Upper lobe of left lung (tissue), 6 donors: Measurements from ENCODE around the gene PRDM16. TPM values are rescaled to one million over a fixed set of nuclear protein-coding genes. Genes with fewer than 3 reads are reported as not detected.

ENCODE experiments used
- ATAC-seq, 2 donors: fragments of 200-7000 bp; cut with Tn5 transposase; one replicate each; pipeline ENCODE4 v1.9.1; 2022; ENCODE audit warnings: mild to moderate bottlenecking in 2 of 2, moderate library complexity in 2 of 2; ENCODE audit not compliant: low FRiP score in 2 of 2
- DNase-seq, 2 donors: peaks; one replicate each; pipeline ENCODE4 v3.0.0-alpha.2; 2019 to 2020
- H3K27ac ChIP-seq, 4 donors: fragments of 200-600 bp; sonication (generic); one replicate each; pipeline ENCODE4 v1.5.1; 2016 to 2019
- H3K27me3 ChIP-seq, 4 donors: fragments of 200-600 bp; sonication (generic); one replicate each; pipeline ENCODE4 v1.5.1; 2017 to 2019
- H3K36me3 ChIP-seq, 4 donors: fragments of 200-600 bp; sonication (generic); one replicate each; pipeline ENCODE4 v1.5.1; 2016 to 2019
- H3K4me1 ChIP-seq, 4 donors: fragments of 200-600 bp; sonication (generic); one replicate each; pipeline ENCODE4 v1.5.1; 2018 to 2019
- H3K4me3 ChIP-seq, 4 donors: fragments of 200-600 bp; sonication (generic); one replicate each; pipeline ENCODE4 v1.5.1; 2017 to 2019; ENCODE audit warnings: mild to moderate bottlenecking in 2 of 4, moderate library complexity in 1 of 4
- H3K9me3 ChIP-seq, 4 donors: fragments of 200-600 bp; sonication (generic); one replicate each; pipeline ENCODE4 v1.5.1; 2018 to 2019
- CTCF ChIP-seq, 6 experiments: fragments of 450-650 bp in 4 of 6; fragments of 200-600 bp in 2 of 6; sonication (generic) in 2 of 6; IDR thresholded peaks; one replicate each; pipeline ENCODE4 v1.5.1; 2016 to 2019; ENCODE audit warnings: antibody characterized with exemption in 6 of 6
- EP300 ChIP-seq, 4 donors: sonication (generic); formaldehyde crosslinking; IDR thresholded peaks; one replicate each; pipeline ENCODE4 v1.5.1; 2017; ENCODE audit warnings: antibody characterized with exemption in 4 of 4, control low read depth in 2 of 4
- POLR2A ChIP-seq, 4 donors: fragments of 450-650 bp; IDR thresholded peaks; one replicate each; pipeline ENCODE4 v1.5.1; 2016 to 2017; ENCODE audit warnings: antibody characterized with exemption in 4 of 4, mild to moderate bottlenecking in 2 of 4
- POLR2AphosphoS5 ChIP-seq, 2 donors: sonication (generic); formaldehyde crosslinking; IDR thresholded peaks; one replicate each; pipeline ENCODE4 v1.5.1; 2017; ENCODE audit warnings: antibody characterized with exemption in 2 of 2
- WGBS, 2 donors: methylation state at CpG; one replicate each; pipeline ENCODE4 v1.1.5; 2017 to 2018; 5-methylcytosine and 5-hydroxymethylcytosine counted together
- total RNA-seq, 6 donors: library from RNA; depleted of rRNA in 4 of 6; stranded (reverse); fragments of >200 nt in 4 of 6; gene quantifications; one replicate each; pipeline versions ENCODE4 v1.1.0 to v1.2.1, GENCODE V29; 2016 to 2021
- donor health status: DM: no; HTN: no; CAD: no; lungs with moderate emphysema.
- donor health status: DM: no; HTN: yes; CAD: no; lungs with severe emphysema.

PRDM16 gene
- total RNA-seq, 6 donors from 2014 or later: 12.3 to 54.5 (median 21.2) TPM

GRCh38 chr1:3355089-3355488 is 286.1 kb downstream of the PRDM16 start:
- no peaks in the 10 kb centered on the region for H3K27me3 ChIP-seq
- WGBS, 2 donors: 80 to 85% methylated on average over 6 to 8 of the region's 8 CpGs
- ATAC-seq: no peak

DNA sequence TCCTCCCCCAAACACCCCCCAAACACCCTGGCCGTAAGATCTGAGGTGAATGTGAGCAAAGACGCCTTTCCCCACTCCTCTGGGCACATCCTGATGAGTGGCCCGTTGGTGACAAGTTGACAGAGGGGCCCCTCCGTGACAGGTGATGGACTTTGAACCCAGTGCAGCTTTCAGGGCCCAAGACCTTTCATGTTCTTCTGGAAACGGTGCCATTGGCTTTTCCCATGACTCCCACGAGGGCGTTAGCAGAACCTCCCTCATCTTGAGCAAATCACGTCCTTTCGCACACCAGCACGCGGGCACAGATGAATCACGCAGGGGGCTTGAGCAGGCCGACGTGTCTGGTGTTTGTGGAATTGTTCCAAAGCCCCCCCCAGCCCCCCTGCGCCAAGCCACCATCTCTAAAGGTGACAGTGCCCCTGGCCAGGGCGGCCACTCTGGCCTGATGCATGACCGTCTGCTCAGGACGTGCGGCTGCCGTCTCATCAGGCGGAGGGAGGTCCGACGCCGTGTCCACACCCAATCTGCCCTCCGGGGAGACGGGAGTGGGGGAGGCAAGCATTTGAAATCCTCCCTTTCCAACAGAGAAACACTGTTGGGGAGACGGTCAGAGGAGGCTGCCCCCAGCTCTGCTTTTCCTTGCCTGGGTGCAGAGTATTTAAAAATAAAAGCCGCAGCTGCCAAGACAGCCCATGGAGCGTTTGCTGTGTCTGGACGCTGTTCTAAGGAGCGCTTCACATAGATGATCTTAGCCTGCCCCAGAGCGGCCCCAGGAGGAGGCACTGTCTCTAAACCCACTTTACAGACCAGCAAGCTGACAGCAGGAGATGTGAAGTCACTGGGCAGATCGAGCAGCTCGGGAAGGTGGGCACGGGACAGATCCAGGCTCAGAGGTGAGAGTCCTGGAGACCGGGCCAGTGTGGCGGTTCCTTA is 287.2 kb downstream of the PRDM16 start:
- no peaks in the 10 kb centered on the region for H3K36me3 ChIP-seq
- no peak for TF ChIP-seq POLR2AphosphoS5 (IDR thresholded peaks at IDR 0.05)
- no peak for TF ChIP-seq POLR2A (IDR thresholded peaks at IDR 0.05)
- no peak for TF ChIP-seq EP300 (IDR thresholded peaks at IDR 0.05)
- TF ChIP-seq CTCF (IDR thresholded peaks at IDR 0.05): no peak
- H3K4me1 ChIP-seq: peaks cover 0 to 6% (median 2%) of the 10 kb centered on the region in 4 donors
- ATAC-seq (peak in 1 of 2 donors; percentile 36), DNase-seq (peak in 1 of 2 donors; percentile 50)
- H3K27me3 ChIP-seq: no peaks in the 10 kb centered on the region
- no peaks in the 10 kb centered on the region for H3K9me3 ChIP-seq
- no peak overlapping the region for H3K27ac ChIP-seq
- 79 to 87% methylated on average over 13 to 37 of the region's 37 CpGs for WGBS, 2 donors
- no peak overlapping the region for H3K4me3 ChIP-seq

More at GRCh38 chr1:3355089-3355488, 286.1 kb downstream of the PRDM16 start:
- no peak overlapping the region for H3K27ac ChIP-seq
- H3K36me3 ChIP-seq: no peaks in the 10 kb centered on the region
- DNase-seq: peak in 1 of 2 donors; percentile 50
- H3K4me3 ChIP-seq: no peak overlapping the region
- no peaks in the 10 kb centered on the region for H3K9me3 ChIP-seq
- no peak for TF ChIP-seq POLR2A (IDR thresholded peaks at IDR 0.05)
- peaks cover 0 to 12% (median 4%) of the 10 kb centered on the region in 4 donors for H3K4me1 ChIP-seq

DNA sequence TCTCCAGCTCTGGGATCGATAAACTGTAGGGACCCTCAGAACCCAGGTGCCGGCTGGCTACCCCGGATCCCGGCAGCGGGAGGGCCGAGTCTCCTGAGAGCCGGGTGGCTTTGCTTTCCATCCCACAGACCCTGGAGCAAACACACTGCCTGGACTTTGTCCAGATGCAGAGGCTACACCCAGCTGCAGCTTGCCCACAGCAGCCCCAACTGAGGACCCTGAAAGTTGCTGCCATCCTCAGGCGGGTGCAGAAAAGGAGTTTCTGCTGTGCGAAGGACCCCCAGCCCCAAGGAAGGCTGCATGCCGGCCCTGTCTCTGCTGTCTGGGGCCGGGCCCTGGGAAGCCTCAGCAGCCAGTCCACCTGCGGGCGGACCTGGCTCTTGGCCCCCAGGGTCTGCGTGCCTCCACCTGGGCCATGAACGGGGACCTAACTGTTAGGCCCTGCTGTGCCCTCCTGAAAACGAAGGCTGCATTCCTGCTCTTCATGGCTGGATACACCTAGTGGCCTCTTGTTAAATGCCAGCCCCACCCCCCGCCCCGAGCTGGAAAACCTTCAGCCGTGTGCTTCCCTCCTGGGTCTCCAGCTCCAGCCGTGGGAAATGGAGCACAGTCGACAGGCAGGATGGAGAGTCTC is 287.9 kb downstream of the PRDM16 start:
- Histone ChIP-seq H3K27ac (no peak overlapping the region), H3K4me3 (no peak overlapping the region), H3K27me3 (no peaks in the 10 kb centered on the region), H3K4me1 (peaks cover 0 to 6% (median 1%) of the 10 kb centered on the region in 4 donors), H3K9me3 (no peaks in the 10 kb centered on the region), H3K36me3 (no peaks in the 10 kb centered on the region)
- no peak for TF ChIP-seq POLR2A (IDR thresholded peaks at IDR 0.05)
- TF ChIP-seq POLR2AphosphoS5 (IDR thresholded peaks at IDR 0.05): no peak
- TF ChIP-seq CTCF (IDR thresholded peaks at IDR 0.05): no peak
- TF ChIP-seq EP300 (IDR thresholded peaks at IDR 0.05): no peak
- WGBS, 2 donors: 50 to 85% methylated on average over 2 to 20 of the region's 21 CpGs
- DNase-seq (peak in 1 of 2 donors; percentile 59), ATAC-seq (no peak)

DNA sequence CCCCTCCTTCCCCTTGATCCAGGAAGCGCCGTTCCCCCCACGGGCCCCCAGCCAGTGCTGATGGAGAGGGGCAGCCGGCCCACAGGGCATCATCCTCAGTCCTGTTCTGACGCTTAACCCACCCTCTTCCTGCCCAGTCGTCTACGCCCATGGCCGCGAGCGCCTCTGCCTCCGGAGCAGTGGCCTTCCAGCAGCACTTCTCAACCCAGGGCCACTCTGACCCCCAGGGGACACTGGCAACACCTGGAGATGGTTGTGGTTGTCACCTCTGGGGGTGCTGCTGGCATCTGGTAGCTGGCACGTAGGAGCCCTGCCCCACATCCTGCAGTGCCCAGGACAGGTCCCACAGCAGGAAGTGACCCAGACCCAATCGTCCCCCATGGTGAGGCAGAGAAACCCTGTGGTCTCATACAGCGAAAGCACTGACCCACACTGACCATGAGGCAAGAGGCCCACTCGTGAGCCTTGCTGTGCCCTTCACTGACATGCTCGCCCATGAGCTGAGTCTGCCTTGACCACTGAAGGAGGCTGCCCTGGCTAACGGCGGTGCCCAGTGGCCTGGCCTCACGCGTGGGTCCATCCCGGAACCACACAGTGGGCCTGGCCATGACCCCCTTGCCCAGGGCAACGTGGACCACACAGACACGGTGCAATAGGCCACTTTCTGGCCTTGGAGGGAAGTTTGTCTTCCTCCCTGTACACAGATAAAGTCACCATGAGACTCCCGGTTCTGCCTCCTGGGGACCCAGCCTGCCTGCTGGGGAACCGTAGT is 288.7 kb downstream of the PRDM16 start:
- peaks cover 0 to 6% (median 0%) of the 10 kb centered on the region in 4 donors for H3K4me1 ChIP-seq
- H3K4me3 ChIP-seq: no peak overlapping the region
- no peaks in the 10 kb centered on the region for H3K9me3 ChIP-seq
- H3K27me3 ChIP-seq: no peaks in the 10 kb centered on the region
- DNase-seq (peak in 1 of 2 donors; percentile 71), ATAC-seq (no peak)
- TF ChIP-seq POLR2A (IDR thresholded peaks at IDR 0.05) (no peak), POLR2AphosphoS5 (IDR thresholded peaks at IDR 0.05) (no peak), EP300 (IDR thresholded peaks at IDR 0.05) (no peak), CTCF (IDR thresholded peaks at IDR 0.05) (no peak)
- no peaks in the 10 kb centered on the region for H3K36me3 ChIP-seq
- 60 to 71% methylated on average over 8 to 25 of the region's 25 CpGs for WGBS, 2 donors
- no peak overlapping the region for H3K27ac ChIP-seq

- ATAC-seq: no peak
- H3K36me3 ChIP-seq: no peaks in the 10 kb centered on the region
- no peak overlapping the region for H3K27ac ChIP-seq
- no peaks in the 10 kb centered on the region for H3K9me3 ChIP-seq
- no peak overlapping the region for H3K4me3 ChIP-seq
- no peak for TF ChIP-seq POLR2A (IDR thresholded peaks at IDR 0.05)
- TF ChIP-seq CTCF (IDR thresholded peaks at IDR 0.05): no peak
- no peak for TF ChIP-seq POLR2AphosphoS5 (IDR thresholded peaks at IDR 0.05)
- no peak for TF ChIP-seq EP300 (IDR thresholded peaks at IDR 0.05)
- H3K27me3 ChIP-seq: no peaks in the 10 kb centered on the region
- peaks cover 0 to 6% (median 0%) of the 10 kb centered on the region in 4 donors for H3K4me1 ChIP-seq
- no peak for DNase-seq
- 45 to 50% methylated on average over 10 of the region's 10 CpGs for WGBS, 2 donors
Observed at GRCh38 chr1:3359351-3359750, 290.3 kb downstream of the PRDM16 start.
